HG03196 (cell line): ENCODE results near the gene SHB.

Experiments
- ATAC-seq: cut with Tn5 transposase; IDR thresholded peaks from one replicate; pipeline ENCODE4 v1.9.1; 2021; ENCODE audit not compliant: unreplicated experiment

SHB gene

GRCh38 chr9:38068701-38069628, at the start of gene SHB:
Gene SHB (minus strand): TSS chr9:38069227. CDS start chr9:38068645, 582 bp downstream.
- peak; percentile 46 for ATAC-seq

GRCh38 chr9:38117651-38118050, 48.6 kb upstream of the SHB start:
- ATAC-seq: no peak

- ATAC-seq: no peak
Observed at GRCh38 chr9:38114905-38115304, 45.9 kb upstream of the SHB start.

- ATAC-seq: no peak
Observed at GRCh38 chr9:38112456-38112855, 43.4 kb upstream of the SHB start.

GRCh38 chr9:38112049-38112448, 43.0 kb upstream of the SHB start:
- ATAC-seq: no peak

GRCh38 chr9:38110476-38110875, 41.4 kb upstream of the SHB start:
- no peak for ATAC-seq

GRCh38 chr9:38109601-38110000, 40.6 kb upstream of the SHB start:
- no peak for ATAC-seq

GRCh38 chr9:38108326-38108725, 39.3 kb upstream of the SHB start:
- no peak for ATAC-seq

- ATAC-seq: no peak
Observed at GRCh38 chr9:38107811-38108304, 38.8 kb upstream of the SHB start.

- ATAC-seq: no peak
Observed at GRCh38 chr9:38107405-38107804, 38.4 kb upstream of the SHB start.

GRCh38 chr9:38106488-38106887, 37.5 kb upstream of the SHB start:
- ATAC-seq: no peak

GRCh38 chr9:38103340-38103739, 34.3 kb upstream of the SHB start:
- no peak for ATAC-seq

GRCh38 chr9:38101423-38101822, 32.4 kb upstream of the SHB start:
- ATAC-seq: no peak

GRCh38 chr9:38096238-38096805, 27.3 kb upstream of the SHB start:
- no peak for ATAC-seq

GRCh38 chr9:38094165-38094564, 25.1 kb upstream of the SHB start:
- no peak for ATAC-seq

- ATAC-seq: no peak
Observed at GRCh38 chr9:38092656-38093055, 23.6 kb upstream of the SHB start.

- no peak for ATAC-seq
Observed at GRCh38 chr9:38092200-38092524, 23.1 kb upstream of the SHB start.

- peak; percentile 55 for ATAC-seq
Observed at GRCh38 chr9:38091310-38092199, 22.5 kb upstream of the SHB start.

GRCh38 chr9:38090170-38090569, 21.1 kb upstream of the SHB start:
- no peak for ATAC-seq

- ATAC-seq: no peak
Observed at GRCh38 chr9:38089387-38090165, 20.5 kb upstream of the SHB start.
